ENCODE results near the gene ABCA2. TPM values are rescaled to one million over a fixed set of nuclear protein-coding genes. Genes with fewer than 3 reads are reported as not detected.

ABCA2 gene
- total RNA-seq, 4 donors from 2014 or later = 136 to 291 (median 196) TPM

DNA sequence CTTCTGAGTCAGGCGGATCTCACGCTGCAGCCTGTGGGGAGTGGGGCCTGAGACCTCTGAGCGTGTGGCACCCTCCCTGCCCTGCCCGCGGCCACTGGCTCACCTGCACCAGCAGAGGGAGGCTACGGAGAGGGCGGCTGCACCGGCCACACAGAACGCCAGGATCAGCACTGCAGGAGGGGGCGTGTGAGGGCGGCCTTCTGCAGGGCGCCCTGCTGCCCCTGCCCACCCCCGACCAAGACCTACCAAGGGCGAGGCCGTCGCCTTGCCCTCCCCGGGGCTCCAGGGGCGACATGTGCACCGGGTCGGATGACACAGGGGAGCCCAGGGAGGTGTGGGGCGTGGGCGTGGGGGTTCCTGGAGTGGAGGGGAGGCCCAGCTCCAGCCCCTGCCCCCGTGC, 12.5 kb upstream of the ABCA2 start:
- WGBS, 2 donors = 88 to 93% methylated on average over 6 to 14 of the region's 23 CpGs
- Histone ChIP-seq H3K4me1 (peaks cover 0 to 32% (median 17%) of the 10 kb centered on the region in 4 donors), H3K27me3 (no peaks in the 10 kb centered on the region), H3K9me3 (no peaks in the 10 kb centered on the region), H3K27ac (no peak overlapping the region), H3K36me3 (peaks cover 0 to 52% (median 0%) of the 10 kb centered on the region in 3 donors), H3K4me3 (peak overlapping the region in 1 of 4 donors; percentile 23)
- TF ChIP-seq POLR2A (IDR thresholded peaks at IDR 0.05) (no peak), EP300 (IDR thresholded peaks at IDR 0.05) (no peak)
- TF ChIP-seq, protein P1, sequence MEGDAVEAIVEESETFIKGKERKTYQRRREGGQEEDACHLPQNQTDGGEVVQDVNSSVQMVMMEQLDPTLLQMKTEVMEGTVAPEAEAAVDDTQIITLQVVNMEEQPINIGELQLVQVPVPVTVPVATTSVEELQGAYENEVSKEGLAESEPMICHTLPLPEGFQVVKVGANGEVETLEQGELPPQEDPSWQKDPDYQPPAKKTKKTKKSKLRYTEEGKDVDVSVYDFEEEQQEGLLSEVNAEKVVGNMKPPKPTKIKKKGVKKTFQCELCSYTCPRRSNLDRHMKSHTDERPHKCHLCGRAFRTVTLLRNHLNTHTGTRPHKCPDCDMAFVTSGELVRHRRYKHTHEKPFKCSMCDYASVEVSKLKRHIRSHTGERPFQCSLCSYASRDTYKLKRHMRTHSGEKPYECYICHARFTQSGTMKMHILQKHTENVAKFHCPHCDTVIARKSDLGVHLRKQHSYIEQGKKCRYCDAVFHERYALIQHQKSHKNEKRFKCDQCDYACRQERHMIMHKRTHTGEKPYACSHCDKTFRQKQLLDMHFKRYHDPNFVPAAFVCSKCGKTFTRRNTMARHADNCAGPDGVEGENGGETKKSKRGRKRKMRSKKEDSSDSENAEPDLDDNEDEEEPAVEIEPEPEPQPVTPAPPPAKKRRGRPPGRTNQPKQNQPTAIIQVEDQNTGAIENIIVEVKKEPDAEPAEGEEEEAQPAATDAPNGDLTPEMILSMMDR (IDR thresholded peaks at IDR 0.05) = no peak
- DNase-seq (ENCODE audit: low spot score in 2 of 2) = no peak

DNA sequence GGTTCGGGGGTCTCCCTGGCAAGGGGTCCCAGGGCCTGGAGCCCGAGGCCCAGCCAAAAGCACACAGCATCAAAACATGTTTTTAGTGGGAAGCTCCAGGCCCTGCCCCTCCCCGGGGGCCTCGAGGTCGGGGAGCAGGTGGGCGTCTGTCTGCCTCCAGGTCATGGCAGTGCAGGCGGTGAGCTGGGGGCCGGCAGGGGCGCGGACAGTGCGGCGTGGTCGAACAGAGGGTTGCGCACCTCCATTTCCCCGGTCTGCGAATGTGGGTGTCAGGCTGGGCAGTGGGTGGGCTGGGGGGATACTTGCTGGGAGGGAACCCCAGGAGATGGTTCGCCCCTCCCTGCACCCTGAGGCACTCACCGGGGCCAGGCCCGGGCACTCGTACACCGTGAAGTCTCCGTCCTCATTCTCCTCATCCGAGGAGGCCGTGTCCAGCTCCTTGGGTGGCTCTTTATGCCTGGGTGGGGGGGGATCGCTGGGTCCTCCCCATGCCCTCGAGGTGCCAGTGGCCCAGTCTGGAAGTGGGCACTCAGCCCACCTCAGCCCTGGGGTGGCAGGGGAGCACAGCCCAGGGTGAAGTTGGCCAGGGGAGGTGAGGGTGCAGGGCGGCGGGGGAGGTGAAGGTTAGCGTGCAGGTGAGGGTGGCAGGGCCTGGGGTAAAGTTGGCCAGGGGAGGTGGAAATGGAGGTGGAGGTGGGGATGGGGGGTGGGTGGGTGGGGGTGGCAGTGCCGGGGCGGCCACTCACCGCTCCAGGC, 11.8 kb upstream of the ABCA2 start:
- DNase-seq (ENCODE audit: low spot score in 2 of 2) = no peak
- WGBS, 2 donors = 85 to 89% methylated on average over 9 to 30 of the region's 32 CpGs
- Histone ChIP-seq H3K4me3 (no peak overlapping the region), H3K9me3 (no peaks in the 10 kb centered on the region), H3K4me1 (peaks cover 0 to 33% (median 16%) of the 10 kb centered on the region in 4 donors), H3K27ac (no peak overlapping the region), H3K36me3 (peaks cover 0 to 52% (median 0%) of the 10 kb centered on the region in 3 donors), H3K27me3 (no peaks in the 10 kb centered on the region)
- TF ChIP-seq POLR2A (IDR thresholded peaks at IDR 0.05) = no peak
- TF ChIP-seq, protein P1 (IDR thresholded peaks at IDR 0.05) = no peak
- TF ChIP-seq EP300 (IDR thresholded peaks at IDR 0.05) = no peak

DNA sequence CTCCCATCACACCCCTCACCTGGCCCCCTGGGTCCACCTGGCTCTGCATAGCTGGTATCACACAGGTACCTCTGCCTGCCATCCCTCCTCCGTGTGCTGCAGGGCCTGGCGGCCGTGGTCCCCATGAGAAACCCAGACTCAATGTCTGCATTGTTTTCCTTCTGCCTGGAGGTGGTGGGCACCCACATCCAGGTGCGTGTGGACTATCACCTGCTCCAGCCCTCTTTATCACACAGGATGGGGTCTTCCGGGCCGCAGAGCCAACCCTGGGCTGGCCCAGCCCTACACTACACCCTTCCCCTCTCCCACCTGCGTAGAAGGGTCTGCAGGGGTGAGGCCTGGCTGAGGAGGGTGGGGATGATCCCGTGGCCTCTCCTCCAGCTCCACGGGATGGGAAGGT, 10.9 kb upstream of the ABCA2 start:
- H3K36me3 ChIP-seq = peaks cover 0 to 52% (median 0%) of the 10 kb centered on the region in 3 donors
- peaks cover 0 to 30% (median 12%) of the 10 kb centered on the region in 4 donors for H3K4me1 ChIP-seq
- whole genome bisulfite sequencing, 2 donors = 81 to 83% methylated on average over 9 of the region's 9 CpGs
- no peak for DNase-seq (ENCODE audit: low spot score in 2 of 2)
- no peak overlapping the region for H3K27ac ChIP-seq
- no peaks in the 10 kb centered on the region for H3K27me3 ChIP-seq
- H3K4me3 ChIP-seq = no peak overlapping the region
- TF ChIP-seq EP300 (IDR thresholded peaks at IDR 0.05) = no peak
- TF ChIP-seq, protein P1 (IDR thresholded peaks at IDR 0.05) = no peak
- TF ChIP-seq POLR2A (IDR thresholded peaks at IDR 0.05) = no peak
- no peaks in the 10 kb centered on the region for H3K9me3 ChIP-seq

DNA sequence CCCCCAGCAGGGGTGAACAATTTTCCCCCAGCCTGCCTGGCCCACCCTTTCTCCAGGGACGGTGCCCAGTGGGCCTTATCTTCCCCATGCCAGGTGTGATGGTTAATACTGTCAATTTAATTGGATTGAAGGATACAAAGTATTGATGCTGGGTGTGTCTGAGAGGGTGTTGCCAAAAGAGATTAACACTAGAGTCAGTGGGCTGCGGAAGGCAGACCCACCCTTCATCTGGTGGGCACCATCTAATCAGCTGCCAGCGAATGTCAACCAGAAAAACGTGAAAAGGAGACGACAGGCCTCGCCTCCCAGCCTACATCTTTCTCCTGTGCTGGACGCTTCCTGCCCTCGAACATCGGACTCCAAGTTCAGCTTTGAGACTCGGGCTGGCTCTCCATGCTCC, 9.4 kb upstream of the ABCA2 start:
- DNase-seq (ENCODE audit: low spot score in 2 of 2) = no peak
- TF ChIP-seq, protein P1 (IDR thresholded peaks at IDR 0.05) = no peak
- TF ChIP-seq POLR2A (IDR thresholded peaks at IDR 0.05) (no peak), EP300 (IDR thresholded peaks at IDR 0.05) (no peak)
- Histone ChIP-seq H3K36me3 (peaks cover 0 to 52% (median 0%) of the 10 kb centered on the region in 3 donors), H3K27me3 (no peaks in the 10 kb centered on the region), H3K27ac (no peak overlapping the region), H3K4me1 (peaks cover 0 to 16% (median 10%) of the 10 kb centered on the region in 4 donors), H3K9me3 (no peaks in the 10 kb centered on the region), H3K4me3 (no peak overlapping the region)
- 77 to 80% methylated on average over 10 of the region's 10 CpGs for WGBS, 2 donors

DNA sequence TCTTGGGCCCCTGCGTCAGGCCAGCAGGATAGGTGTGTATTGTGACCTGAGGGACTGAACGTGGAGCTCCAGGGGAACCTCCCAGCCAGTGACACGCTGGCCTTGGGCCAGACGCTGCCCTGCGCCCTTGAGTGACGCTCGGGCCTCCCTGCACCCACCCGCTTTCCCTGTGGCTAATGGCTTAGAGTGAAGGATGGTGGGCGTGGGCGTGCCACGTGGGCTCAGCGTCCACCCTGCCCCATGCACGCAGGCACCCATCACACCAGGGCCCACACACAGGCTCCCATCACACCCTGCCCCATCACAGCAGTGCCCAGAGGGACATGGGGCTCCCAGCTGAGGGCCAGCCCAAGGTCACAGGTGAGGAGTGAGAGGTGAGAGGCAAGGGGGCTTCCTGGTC, 9.0 kb upstream of the ABCA2 start:
- H3K4me3 ChIP-seq = no peak overlapping the region
- H3K27me3 ChIP-seq = no peaks in the 10 kb centered on the region
- TF ChIP-seq POLR2A (IDR thresholded peaks at IDR 0.05) = no peak
- no peak for DNase-seq (ENCODE audit: low spot score in 2 of 2)
- H3K27ac ChIP-seq = no peak overlapping the region
- WGBS, 2 donors = 61 to 70% methylated on average over 11 to 13 of the region's 13 CpGs
- H3K4me1 ChIP-seq = peaks cover 0 to 16% (median 10%) of the 10 kb centered on the region in 4 donors
- H3K36me3 ChIP-seq = peaks cover 0 to 48% (median 0%) of the 10 kb centered on the region in 3 donors
- H3K9me3 ChIP-seq = no peaks in the 10 kb centered on the region
